HL-60 (cell line): ENCODE results near the gene FABP7.

Source experiments
- POLR2AphosphoS5 ChIP-seq: IDR thresholded peaks from 2 replicates; pipeline ENCODE4 v1.6.1; 2012; ENCODE audit warnings: low read depth
- TF ChIP-seq, protein P1 (sequence below): IDR thresholded peaks from one replicate; pipeline ENCODE4 v1.5.1; 2011; ENCODE audit warnings: low read length, control low read depth, inconsistent platforms; ENCODE audit not compliant: insufficient read depth

DNA sequence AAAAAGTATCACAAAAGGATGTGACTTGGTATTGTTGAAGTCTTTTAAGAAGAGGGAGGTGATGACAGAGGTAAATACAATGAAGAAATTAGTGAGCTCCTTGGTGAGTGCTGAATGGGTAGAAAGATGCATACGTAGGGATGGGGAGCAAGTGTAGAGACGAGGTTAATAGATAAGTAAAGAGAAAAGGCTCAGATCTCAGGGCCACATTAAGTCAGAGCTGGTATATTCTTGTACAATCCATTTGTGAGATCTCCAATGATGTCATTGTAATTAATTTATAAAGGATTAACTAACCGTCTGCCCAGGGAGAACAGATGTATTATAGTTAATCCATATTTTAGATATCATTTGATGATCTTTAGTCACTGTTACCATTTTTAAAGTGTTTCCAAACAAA lies 52.9 kb downstream of the FABP7 start:
- TF ChIP-seq, protein P1, sequence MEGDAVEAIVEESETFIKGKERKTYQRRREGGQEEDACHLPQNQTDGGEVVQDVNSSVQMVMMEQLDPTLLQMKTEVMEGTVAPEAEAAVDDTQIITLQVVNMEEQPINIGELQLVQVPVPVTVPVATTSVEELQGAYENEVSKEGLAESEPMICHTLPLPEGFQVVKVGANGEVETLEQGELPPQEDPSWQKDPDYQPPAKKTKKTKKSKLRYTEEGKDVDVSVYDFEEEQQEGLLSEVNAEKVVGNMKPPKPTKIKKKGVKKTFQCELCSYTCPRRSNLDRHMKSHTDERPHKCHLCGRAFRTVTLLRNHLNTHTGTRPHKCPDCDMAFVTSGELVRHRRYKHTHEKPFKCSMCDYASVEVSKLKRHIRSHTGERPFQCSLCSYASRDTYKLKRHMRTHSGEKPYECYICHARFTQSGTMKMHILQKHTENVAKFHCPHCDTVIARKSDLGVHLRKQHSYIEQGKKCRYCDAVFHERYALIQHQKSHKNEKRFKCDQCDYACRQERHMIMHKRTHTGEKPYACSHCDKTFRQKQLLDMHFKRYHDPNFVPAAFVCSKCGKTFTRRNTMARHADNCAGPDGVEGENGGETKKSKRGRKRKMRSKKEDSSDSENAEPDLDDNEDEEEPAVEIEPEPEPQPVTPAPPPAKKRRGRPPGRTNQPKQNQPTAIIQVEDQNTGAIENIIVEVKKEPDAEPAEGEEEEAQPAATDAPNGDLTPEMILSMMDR: no peak
- TF ChIP-seq POLR2AphosphoS5: no peak
